Right cardiac atrium (tissue), 5 donors: Measurements from ENCODE around the gene GPR21. TPM values are rescaled to one million over a fixed set of nuclear protein-coding genes. Genes with fewer than 3 reads are reported as not detected.
A peak's percentile ranks its signal among the peaks of the same experiment; 100 is the strongest.

Experiments used
- ATAC-seq, 2 donors: fragments of 200-7000 bp; cut with Tn5 transposase; one replicate each; pipeline versions ENCODE4 v1.8.0 to v1.9.1; 2020; ENCODE audit warnings: moderate library complexity in 2 of 2, mild to moderate bottlenecking in 1 of 2
- DNase-seq, 3 donors: peaks; one replicate each; pipeline ENCODE4 v3.0.0-alpha.2; 2020
- H3K27ac ChIP-seq: one replicate; pipeline ENCODE4 v1.5.1; 2013; ENCODE audit warnings: mild to moderate bottlenecking, low read length, control low read depth, moderate library complexity
- H3K27me3 ChIP-seq: one replicate; pipeline ENCODE4 v1.6.1; 2013; ENCODE audit not compliant: control insufficient read depth, insufficient read depth
- H3K4me1 ChIP-seq: one replicate; pipeline ENCODE4 v1.6.1; 2013; ENCODE audit warnings: low read length; ENCODE audit not compliant: control insufficient read depth, insufficient read depth
- H3K4me3 ChIP-seq: one replicate; pipeline ENCODE4 v1.5.1; 2013; ENCODE audit warnings: low read length, control low read depth
- H3K9me3 ChIP-seq: one replicate; pipeline ENCODE4 v1.6.1; 2013; ENCODE audit warnings: low read length; ENCODE audit not compliant: control insufficient read depth
- WGBS: extraction: QIAGEN DNeasy Blood & Tissue Kit; methylation state at CpG from one replicate; pipeline ENCODE4 v1.1.7; 2013; 5-methylcytosine and 5-hydroxymethylcytosine counted together
- intact Hi-C, 4 donors: fragments of 100-400 bp; cut with DNase I; formaldehyde crosslinking; loops; one replicate each; pipeline versions ENCODE4 v1.11.0 to v1.14.0; 2022 to 2023
- polyA plus RNA-seq: library from polyadenylated mRNA; stranded (reverse); fragments of 200-250 nt; gene quantifications from one replicate; pipeline ENCODE4 v1.2.3, GENCODE V29; 2013
- total RNA-seq, 4 donors: library from RNA; stranded (reverse); fragmentation: NEBNext Ultra II Directional; extraction: Animal tissue kit (Norgen Biotek cat#: 25700); gene quantifications; one replicate each; pipeline ENCODE4 v1.2.1, GENCODE V29; 2021
- donor health status: healthy with polysubstance abuse.
- donor health status: DM: no; HTN: yes; CAD: no.
- donor health status: DM: no; HTN: no; CAD: no.
- donor health status: DM: no; HTN: yes; CAD: no; lungs with severe emphysema.
- donor health status: DM: yes; HTN: yes; CAD: no.

Gene GPR21
- total and polyA plus RNA-seq, 5 donors = 0.36 to 1.1 (median 0.91) TPM; not detected in 1

- Histone ChIP-seq H3K27me3 (no peaks in the 10 kb centered on the region), H3K4me3 (peak overlapping the region; percentile 38), H3K27ac (no peak overlapping the region), H3K4me1 (peaks cover 2% of the 10 kb centered on the region), H3K9me3 (no peaks in the 10 kb centered on the region)
- ATAC-seq (peak; percentile 42 to 53), DNase-seq (no peak)
- WGBS = 61% methylated on average over 8 of the region's 8 CpGs
- intact Hi-C loops = no loop called here
These were observed 566 bp downstream of the GPR21 start for GRCh38 chr9:123033864-123034601.

DNA sequence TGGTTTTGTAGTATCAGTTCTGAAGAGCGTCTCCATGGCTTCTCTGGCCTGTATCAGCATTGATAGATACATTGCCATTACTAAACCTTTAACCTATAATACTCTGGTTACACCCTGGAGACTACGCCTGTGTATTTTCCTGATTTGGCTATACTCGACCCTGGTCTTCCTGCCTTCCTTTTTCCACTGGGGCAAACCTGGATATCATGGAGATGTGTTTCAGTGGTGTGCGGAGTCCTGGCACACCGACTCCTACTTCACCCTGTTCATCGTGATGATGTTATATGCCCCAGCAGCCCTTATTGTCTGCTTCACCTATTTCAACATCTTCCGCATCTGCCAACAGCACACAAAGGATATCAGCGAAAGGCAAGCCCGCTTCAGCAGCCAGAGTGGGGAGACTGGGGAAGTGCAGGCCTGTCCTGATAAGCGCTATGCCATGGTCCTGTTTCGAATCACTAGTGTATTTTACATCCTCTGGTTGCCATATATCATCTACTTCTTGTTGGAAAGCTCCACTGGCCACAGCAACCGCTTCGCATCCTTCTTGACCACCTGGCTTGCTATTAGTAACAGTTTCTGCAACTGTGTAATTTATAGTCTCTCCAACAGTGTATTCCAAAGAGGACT, 1.5 kb downstream of the GPR21 start:
- Histone ChIP-seq H3K9me3 (no peaks in the 10 kb centered on the region), H3K4me1 (peaks cover 2% of the 10 kb centered on the region), H3K4me3 (peak overlapping the region; percentile 4), H3K27me3 (no peaks in the 10 kb centered on the region), H3K27ac (no peak overlapping the region)
- ATAC-seq (peak; percentile 34), DNase-seq (no peak)
- intact Hi-C loops = no loop called here
- 79% methylated on average over 13 of the region's 13 CpGs for WGBS

DNA sequence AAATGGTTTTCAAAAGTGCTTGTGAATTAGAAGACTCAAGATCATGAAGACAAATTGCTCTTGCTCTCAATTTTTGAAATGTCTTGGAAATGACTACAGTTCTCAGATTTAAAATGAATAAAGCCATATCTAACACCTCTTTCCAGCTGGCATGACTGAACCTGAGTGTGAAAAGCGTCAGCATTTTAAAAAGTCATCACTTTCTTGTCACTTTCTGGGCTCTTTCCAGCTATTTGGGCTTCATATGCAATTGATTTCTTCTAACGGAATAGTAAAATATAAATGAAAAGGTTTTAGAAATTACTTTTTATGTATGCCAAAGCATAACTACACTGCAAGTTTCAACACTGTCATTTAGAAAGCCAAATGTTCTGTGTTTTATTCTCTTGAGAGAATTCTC, 2.3 kb downstream of the GPR21 start:
- H3K4me1 ChIP-seq = peaks cover 3% of the 10 kb centered on the region
- intact Hi-C loops = no loop called here
- H3K4me3 ChIP-seq = no peak overlapping the region
- H3K27ac ChIP-seq = no peak overlapping the region
- no peaks in the 10 kb centered on the region for H3K9me3 ChIP-seq
- 32% methylated on average over 2 of the region's 2 CpGs for WGBS
- H3K27me3 ChIP-seq = no peaks in the 10 kb centered on the region
- no peak for ATAC-seq
- DNase-seq = no peak

DNA sequence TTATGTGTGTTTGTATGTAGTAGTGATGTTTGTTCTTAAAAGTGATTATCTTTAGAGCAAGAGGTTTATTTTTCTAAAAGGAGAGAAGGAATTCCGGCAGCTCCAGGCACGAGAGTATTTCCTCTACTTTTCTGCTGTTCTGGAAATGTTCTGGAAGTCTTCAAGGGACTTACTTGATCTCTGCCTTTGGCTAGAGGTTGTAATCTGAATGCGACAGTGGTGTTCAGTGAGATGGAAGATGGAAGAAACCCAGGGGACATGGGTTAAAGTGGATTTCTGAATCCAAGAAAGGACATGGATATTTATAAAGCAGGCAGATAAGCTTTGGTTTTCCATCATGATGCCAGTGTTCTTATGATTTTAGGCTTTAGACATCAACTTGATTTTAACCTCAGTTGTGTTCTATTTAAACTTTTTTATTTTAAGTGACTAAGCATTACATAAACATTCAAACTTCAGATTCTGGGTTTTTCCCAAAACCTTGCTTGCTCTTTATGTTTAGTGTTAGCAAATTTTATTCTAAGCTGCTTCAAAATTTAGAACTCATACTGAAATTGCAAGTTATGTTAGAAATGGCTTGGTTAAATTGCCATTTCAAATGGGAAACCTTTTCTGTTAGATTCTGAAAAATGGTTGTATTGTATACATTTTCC, 3.6 kb downstream of the GPR21 start:
- H3K4me3 ChIP-seq = peak overlapping the region; percentile 11
- H3K4me1 ChIP-seq = peaks cover 3% of the 10 kb centered on the region

GRCh38 chr9:123039617-123040219, 6.3 kb downstream of the GPR21 start:
- Histone ChIP-seq H3K27me3 (no peaks in the 10 kb centered on the region), H3K4me1 (peaks cover 3% of the 10 kb centered on the region), H3K9me3 (no peaks in the 10 kb centered on the region), H3K27ac (no peak overlapping the region), H3K4me3 (no peak overlapping the region)
- intact Hi-C loops = no loop called here
- 65% methylated on average over 1 of the region's 1 CpG for WGBS
- no peak for DNase-seq
- ATAC-seq = peak in 1 of 2 donors; percentile 31

More for the DNA sequence above, 3.6 kb downstream of the GPR21 start:
- intact Hi-C loops = no loop called here
- no peak for DNase-seq
- H3K27ac ChIP-seq = peak overlapping the region; percentile 4
- ATAC-seq = peak; percentile 47 to 48
- H3K27me3 ChIP-seq = no peaks in the 10 kb centered on the region
- H3K9me3 ChIP-seq = no peaks in the 10 kb centered on the region
- WGBS = 36% methylated on average over 3 of the region's 3 CpGs

GRCh38 chr9:123040801-123041200, 7.3 kb downstream of the GPR21 start:
- Histone ChIP-seq H3K27ac (no peak overlapping the region), H3K4me1 (peaks cover 3% of the 10 kb centered on the region)
- 70% methylated on average over 1 of the region's 1 CpG for WGBS

GRCh38 chr9:123041489-123041888, 8.0 kb downstream of the GPR21 start:
- intact Hi-C loops = no loop called here
- H3K27me3 ChIP-seq = no peaks in the 10 kb centered on the region
- ATAC-seq = no peak
- DNase-seq = no peak
- peaks cover 3% of the 10 kb centered on the region for H3K4me1 ChIP-seq
- no peak overlapping the region for H3K27ac ChIP-seq
- no peaks in the 10 kb centered on the region for H3K9me3 ChIP-seq
- 85% methylated on average over 2 of the region's 2 CpGs for WGBS
- no peak overlapping the region for H3K4me3 ChIP-seq

More at GRCh38 chr9:123040801-123041200, 7.3 kb downstream of the GPR21 start:
- ATAC-seq (no peak), DNase-seq (no peak)
- H3K9me3 ChIP-seq = no peaks in the 10 kb centered on the region
- H3K4me3 ChIP-seq = no peak overlapping the region
- intact Hi-C loops = no loop called here
- no peaks in the 10 kb centered on the region for H3K27me3 ChIP-seq

DNA sequence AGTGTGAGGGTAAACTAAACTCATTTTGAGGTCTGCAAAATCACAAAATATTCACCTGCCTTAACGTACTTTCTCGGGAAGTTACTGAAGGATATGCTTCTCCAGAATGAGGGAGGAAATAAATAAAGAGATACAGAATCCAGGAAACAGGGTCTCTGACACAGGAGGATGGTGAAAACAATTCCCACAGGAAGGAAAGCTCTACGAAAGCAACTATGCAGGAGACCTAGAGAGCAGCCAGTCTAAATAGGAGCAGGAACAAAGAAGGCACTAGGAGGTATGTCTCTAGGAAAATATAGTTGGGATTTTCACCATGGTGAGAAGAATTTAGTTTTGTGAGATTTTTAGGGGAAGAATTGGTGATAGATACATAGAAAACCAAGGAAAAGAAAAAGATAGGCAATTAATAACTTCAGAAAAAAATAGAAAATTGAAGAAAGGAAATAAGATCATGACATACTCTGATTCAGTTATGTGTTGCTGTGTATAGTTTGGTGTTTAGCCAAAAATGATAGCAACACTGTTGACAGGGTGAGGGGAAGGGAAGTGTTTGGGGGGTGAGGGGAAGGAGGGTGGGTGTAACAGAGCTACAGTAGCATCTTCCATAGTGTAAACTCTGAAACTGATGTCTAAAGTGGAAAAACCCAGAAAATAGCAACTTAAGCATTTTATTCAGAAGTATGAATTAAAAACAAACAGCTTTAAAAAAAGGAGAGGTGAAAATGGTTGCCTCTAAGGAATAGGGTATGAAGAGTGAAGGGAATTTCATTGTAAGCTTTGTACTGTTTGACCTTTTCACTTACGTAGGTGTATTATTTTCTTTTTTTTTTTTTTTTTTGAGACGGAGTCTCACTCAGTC, 9.8 kb downstream of the GPR21 start:
- peaks cover 3% of the 10 kb centered on the region for H3K4me1 ChIP-seq
- no peak for ATAC-seq
- no peak overlapping the region for H3K4me3 ChIP-seq
- WGBS = 85% methylated on average over 5 of the region's 5 CpGs
- H3K9me3 ChIP-seq = no peaks in the 10 kb centered on the region
- no peaks in the 10 kb centered on the region for H3K27me3 ChIP-seq
- no peak for DNase-seq
- intact Hi-C loops = no loop called here
- no peak overlapping the region for H3K27ac ChIP-seq

DNA sequence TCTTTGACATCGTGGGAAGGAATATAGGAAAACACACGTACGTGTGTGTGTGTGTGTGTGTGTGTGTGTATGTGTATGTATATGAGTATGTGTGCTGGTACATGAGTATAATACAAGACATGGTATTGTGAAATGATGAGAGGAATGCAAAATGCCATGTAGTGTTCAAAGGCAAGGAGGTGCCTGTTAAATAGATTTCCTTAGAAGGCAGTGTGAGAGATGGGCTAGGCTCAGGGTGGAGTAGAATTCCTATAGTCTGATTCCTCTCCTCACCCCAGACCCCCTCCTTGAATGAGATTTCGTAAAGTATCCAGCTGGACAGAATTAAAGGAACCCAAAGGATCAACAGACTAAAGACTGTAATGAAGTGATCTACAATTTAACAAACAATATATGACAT, 11.1 kb downstream of the GPR21 start:
- no peak for DNase-seq
- Histone ChIP-seq H3K4me3 (no peak overlapping the region), H3K27me3 (no peaks in the 10 kb centered on the region), H3K9me3 (no peaks in the 10 kb centered on the region), H3K27ac (no peak overlapping the region), H3K4me1 (peaks cover 5% of the 10 kb centered on the region)
- 74% methylated on average over 4 of the region's 4 CpGs for WGBS
- no peak for ATAC-seq
- intact Hi-C loops = no loop called here

DNA sequence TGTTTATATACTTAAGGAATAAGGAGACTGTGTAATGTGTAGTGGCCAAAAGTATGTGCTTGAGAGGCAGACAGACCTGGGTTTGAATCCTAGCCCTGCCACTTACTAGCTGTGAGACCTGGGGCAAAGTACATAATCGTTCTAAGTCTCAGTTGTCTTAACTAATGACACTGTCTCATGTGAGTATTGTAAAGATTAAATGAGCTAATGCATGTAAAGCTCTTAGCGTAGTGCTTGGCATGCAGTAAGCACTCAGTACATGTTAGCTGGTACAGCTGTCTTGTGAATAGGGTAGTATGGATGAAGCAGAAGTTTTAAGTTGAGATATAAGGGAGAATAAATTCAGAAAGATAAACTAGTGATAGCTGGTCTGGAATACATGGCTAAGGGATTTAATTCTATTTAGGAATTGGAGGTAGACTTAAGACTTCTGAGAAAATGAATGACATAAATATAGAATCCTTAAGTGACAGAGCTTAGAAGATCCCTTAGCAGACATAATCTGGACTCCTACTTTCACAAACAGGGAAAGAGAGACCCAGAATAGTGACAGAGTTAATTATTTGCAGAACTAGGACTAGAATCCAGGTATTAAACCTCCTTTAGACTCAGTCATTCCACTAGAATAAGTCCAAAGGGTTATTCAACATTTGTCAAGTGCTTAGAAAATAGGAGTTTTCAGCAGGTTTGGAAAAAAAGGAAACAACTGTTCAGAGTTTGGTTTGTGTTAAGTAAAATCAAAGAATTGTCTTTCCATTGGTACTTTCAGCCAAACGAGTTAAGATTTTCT, 13.1 kb downstream of the GPR21 start:
- WGBS = 75% methylated on average over 3 of the region's 3 CpGs
- peaks cover 7% of the 10 kb centered on the region for H3K4me1 ChIP-seq
- H3K27ac ChIP-seq = no peak overlapping the region
- DNase-seq (no peak), ATAC-seq (no peak)
- no peaks in the 10 kb centered on the region for H3K27me3 ChIP-seq
- H3K4me3 ChIP-seq = no peak overlapping the region
- intact Hi-C loops = no loop called here
- no peaks in the 10 kb centered on the region for H3K9me3 ChIP-seq
